ENCODE measurements around the gene KRT40. TPM values are rescaled to one million over a fixed set of nuclear protein-coding genes. Genes with fewer than 3 reads are reported as not detected.

Gene KRT40
- total RNA-seq, 1 donor from 2014 or later = not detected

DNA sequence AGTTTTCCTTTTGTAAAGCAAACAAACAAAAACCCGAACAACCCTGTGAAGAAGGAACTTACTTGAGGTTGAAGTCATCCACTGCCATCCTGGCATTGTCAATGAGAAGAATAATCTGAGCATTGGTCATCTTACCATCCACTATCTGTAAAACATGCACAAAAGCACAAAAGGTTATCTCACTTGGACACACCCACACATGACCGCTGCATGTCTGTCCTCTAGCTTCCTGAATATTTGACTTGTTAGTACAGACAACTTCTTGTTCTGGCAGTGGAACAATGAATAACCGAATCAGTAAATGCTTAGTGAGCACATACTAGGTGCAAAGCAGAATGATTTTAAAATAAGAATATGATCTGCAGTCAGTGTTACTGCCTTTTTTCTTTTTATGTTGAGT is 52.8 kb downstream of the KRT40 start:
- ATAC-seq (ENCODE audit: poor library complexity) = no peak
- intact Hi-C loops (cut with DNase I) = no loop called here
- no peak for DNase-seq

Other genes with a start within 250 kb of the KRT40 start
- not detected for gene KRT25, start 229.0 kb downstream of the KRT40 start, total RNA-seq
- gene KRT26, start 212.1 kb downstream of the KRT40 start, total RNA-seq = not detected
- gene KRT27, start 201.8 kb downstream of the KRT40 start, total RNA-seq = not detected
- gene KRT28, start 184.4 kb downstream of the KRT40 start, total RNA-seq = not detected
- gene KRT10, start 161.7 kb downstream of the KRT40 start, total RNA-seq = 50.3 TPM
- gene KRT12, start 117.1 kb downstream of the KRT40 start, total RNA-seq = not detected
- gene KRT20, start 99.1 kb downstream of the KRT40 start, total RNA-seq = not detected
- not detected for gene KRT23, start 46.7 kb downstream of the KRT40 start, total RNA-seq
- not detected for gene KRT39, start 17.4 kb downstream of the KRT40 start, total RNA-seq
- not detected for gene KRTAP3-3, start 9.8 kb upstream of the KRT40 start, total RNA-seq
- gene KRTAP3-2, start 15.6 kb upstream of the KRT40 start, total RNA-seq = not detected
- not detected for gene KRTAP3-1, start 24.8 kb upstream of the KRT40 start, total RNA-seq
- gene KRTAP1-5, start 42.9 kb upstream of the KRT40 start, total RNA-seq = not detected
- gene KRTAP1-4, start 45.9 kb upstream of the KRT40 start, total RNA-seq = not detected
- not detected for gene KRTAP1-3, start 50.5 kb upstream of the KRT40 start, total RNA-seq
- gene KRTAP1-1, start 57.1 kb upstream of the KRT40 start, total RNA-seq = not detected
- gene KRTAP2-1, start 63.0 kb upstream of the KRT40 start, total RNA-seq = not detected
- gene KRTAP2-2, start 70.9 kb upstream of the KRT40 start, total RNA-seq = not detected
- not detected for gene KRTAP2-3, start 75.8 kb upstream of the KRT40 start, total RNA-seq
- gene KRTAP2-4, start 81.6 kb upstream of the KRT40 start, total RNA-seq = not detected
- gene KRTAP4-7, start 99.8 kb upstream of the KRT40 start, total RNA-seq = not detected
- not detected for gene KRTAP4-8, start 113.8 kb upstream of the KRT40 start, total RNA-seq
- gene KRTAP4-16, start 117.9 kb upstream of the KRT40 start, total RNA-seq = not detected
- gene KRTAP4-9, start 121.1 kb upstream of the KRT40 start, total RNA-seq = not detected
- gene KRTAP4-11, start 134.0 kb upstream of the KRT40 start, total RNA-seq = not detected
- not detected for gene KRTAP4-12, start 139.9 kb upstream of the KRT40 start, total RNA-seq
- gene KRTAP4-6, start 156.2 kb upstream of the KRT40 start, total RNA-seq = not detected
- gene KRTAP4-5, start 165.5 kb upstream of the KRT40 start, total RNA-seq = not detected
- gene KRTAP4-4, start 176.4 kb upstream of the KRT40 start, total RNA-seq = not detected
- not detected for gene KRTAP4-3, start 183.9 kb upstream of the KRT40 start, total RNA-seq
- not detected for gene KRTAP4-2, start 193.9 kb upstream of the KRT40 start, total RNA-seq
- not detected for gene KRTAP4-1, start 200.6 kb upstream of the KRT40 start, total RNA-seq
- not detected for gene KRTAP9-1, start 205.6 kb upstream of the KRT40 start, total RNA-seq
- not detected for gene KRTAP9-2, start 242.3 kb upstream of the KRT40 start, total RNA-seq
- gene KRTAP9-3, start 248.1 kb upstream of the KRT40 start, total RNA-seq = not detected

Measured in Right ventricle myocardium superior (tissue), 1 donor.